ENCODE measurements around the gene DACH1.
"Not testable (repeated sequence)": the region's sequence is repeated elsewhere in the genome, so short reads cannot be mapped to it uniquely, and the experiment has no call there.

Gene DACH1

GRCh38 chr13:71865874-71866334 is 1.1 kb downstream of the DACH1 start:
- no peak for DNase-seq (ENCODE audit: low spot score)

- DNase-seq (ENCODE audit: low spot score): no peak
These were observed 1.8 kb downstream of the DACH1 start for GRCh38 chr13:71864986-71865873.

GRCh38 chr13:71864094-71864985 is 2.7 kb downstream of the DACH1 start:
- no peak for DNase-seq (ENCODE audit: low spot score)

DNA sequence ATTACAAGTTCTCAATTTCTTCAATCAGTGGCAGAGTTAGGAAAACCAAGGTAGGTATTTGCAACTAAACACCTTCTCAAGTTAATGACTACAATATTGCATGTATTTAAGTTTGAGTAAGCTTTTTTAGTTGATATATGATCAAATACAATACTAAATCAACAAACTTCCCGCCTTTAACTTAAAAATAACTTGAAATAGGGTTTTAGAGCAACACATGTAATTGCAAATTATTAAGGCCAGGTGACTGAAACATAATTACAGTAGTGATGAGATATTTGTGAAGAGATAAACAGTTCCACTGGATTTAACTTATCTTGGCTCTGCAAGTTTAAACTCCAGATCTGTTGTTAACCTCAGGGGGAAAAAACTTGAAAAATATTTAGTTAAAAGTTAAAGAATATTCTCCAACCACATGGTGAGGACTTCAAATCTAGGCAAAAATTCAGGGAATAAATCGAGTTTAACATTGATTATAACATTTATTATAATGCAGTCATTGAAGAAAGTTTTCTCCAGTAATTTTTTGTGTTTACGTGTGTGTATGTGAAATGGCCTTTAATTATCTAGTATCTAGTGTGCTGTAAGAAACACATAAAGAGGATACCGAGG is 3.6 kb downstream of the DACH1 start:
- DNase-seq (ENCODE audit: low spot score): no peak

GRCh38 chr13:71862459-71862943 is 4.5 kb downstream of the DACH1 start:
- DNase-seq (ENCODE audit: low spot score): no peak

GRCh38 chr13:71861769-71862458 is 5.1 kb downstream of the DACH1 start:
- no peak for DNase-seq (ENCODE audit: low spot score)

GRCh38 chr13:71860547-71861138 is 6.4 kb downstream of the DACH1 start:
- no peak for DNase-seq (ENCODE audit: low spot score)

GRCh38 chr13:71858647-71859046 is 8.4 kb downstream of the DACH1 start:
- DNase-seq (ENCODE audit: low spot score): no peak

DNA sequence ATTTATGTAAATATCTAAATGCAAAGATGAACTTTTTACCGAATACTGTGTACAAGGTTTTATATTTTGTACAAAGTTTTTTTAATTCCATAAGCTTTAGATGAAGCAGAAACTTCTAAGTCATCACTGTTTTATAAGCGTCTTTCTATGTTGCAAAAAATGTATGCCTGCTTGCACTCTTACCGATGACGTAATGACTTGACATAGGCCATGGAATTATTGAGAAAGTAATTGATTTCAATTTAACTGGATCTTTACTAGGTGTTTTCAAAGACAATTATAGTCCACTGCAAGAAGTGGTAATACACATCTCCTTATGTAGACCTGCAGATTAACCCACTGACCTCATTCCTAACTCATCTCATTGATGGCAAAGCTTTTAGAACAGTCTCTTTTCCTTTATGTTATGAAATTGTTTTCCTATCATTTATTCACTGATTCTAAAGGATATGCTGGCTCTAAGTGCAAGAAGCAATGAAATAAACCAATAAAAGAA is 10.4 kb downstream of the DACH1 start:
- DNase-seq (ENCODE audit: low spot score): no peak

DNA sequence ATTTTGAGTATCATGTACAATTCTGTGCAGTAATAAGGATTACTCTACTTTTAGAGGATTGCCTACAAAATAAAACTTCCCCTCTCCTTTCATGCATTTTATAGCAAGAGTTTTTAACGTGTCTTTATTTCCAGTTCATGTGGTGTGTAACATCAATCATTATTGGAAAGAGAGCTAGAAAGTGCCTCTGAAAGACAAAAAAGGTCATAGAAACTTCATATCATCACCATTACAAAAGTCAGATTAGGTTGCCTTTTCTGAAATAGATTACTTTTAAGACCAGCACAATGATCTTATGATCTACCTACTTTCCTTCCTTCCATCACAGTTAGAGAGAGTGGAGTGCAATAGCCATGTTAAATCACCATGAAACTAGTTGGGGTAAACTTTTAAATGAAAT is 12.6 kb downstream of the DACH1 start:
- DNase-seq (ENCODE audit: low spot score): no peak

DNA sequence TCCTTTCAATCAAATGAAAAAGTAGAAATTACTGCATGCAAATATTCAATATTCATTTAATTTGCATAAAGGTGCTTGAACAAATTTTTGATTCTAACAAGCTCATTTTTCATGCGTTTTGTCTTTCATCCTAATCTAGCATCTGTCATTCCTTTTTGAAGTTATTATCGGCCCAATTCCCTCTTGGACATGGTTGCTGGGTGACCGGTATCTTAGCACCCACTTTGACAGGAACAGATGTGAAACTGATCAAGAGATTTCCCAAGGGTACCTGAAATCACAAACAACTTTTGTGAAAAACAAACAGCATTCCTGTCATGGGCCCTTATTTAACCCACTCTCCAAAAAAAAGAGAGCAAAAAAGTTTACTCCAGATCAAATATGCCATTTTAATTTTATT is 13.3 kb downstream of the DACH1 start:
- DNase-seq (ENCODE audit: low spot score): no peak

DNA sequence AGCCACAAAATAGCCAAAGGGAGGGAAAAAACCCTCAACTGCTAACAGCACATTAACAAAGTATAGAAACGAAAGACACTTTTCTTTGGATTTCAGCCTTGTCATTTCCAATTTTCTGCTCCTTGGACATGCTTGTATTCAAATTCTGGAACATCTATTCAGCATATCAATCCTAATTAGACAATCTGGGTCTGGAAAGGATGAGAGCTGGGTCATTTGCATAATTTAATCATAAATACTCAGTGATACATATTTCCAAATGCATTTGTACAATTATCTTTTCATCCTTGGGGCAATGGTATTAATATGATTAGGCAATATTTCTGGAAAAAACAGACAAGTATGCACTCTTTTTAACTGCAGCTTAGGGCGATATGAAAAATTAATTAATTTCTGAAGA is 14.3 kb downstream of the DACH1 start:
- DNase-seq (ENCODE audit: low spot score): no peak

GRCh38 chr13:71851498-71852409 is 15.2 kb downstream of the DACH1 start:
- no peak for DNase-seq (ENCODE audit: low spot score)

DNA sequence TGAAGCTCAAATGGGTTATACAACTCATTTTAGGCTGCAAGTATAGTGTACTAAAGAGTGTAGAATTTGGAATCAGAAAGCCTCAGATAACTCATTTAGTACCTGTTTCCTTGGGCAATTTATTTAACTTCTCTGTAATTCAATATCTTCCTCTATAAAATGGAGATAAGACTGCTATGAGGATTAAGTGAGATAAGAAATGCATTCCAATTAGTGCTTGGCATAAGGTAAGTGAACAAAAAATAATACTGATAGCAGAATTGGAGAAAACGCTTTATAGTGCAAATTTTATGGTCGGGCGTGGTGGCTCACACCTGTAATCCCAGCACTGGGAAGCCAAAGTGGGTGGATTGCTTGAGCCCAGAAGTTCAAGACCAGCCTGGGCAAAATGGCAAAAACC is 25.0 kb downstream of the DACH1 start:
- DNase-seq (ENCODE audit: low spot score): no peak

- no peak for DNase-seq (ENCODE audit: low spot score)
These were observed 28.2 kb downstream of the DACH1 start for GRCh38 chr13:71838842-71839241.

GRCh38 chr13:71837582-71837981 is 29.4 kb downstream of the DACH1 start:
- DNase-seq (ENCODE audit: low spot score): not testable (repeated sequence)

DNA sequence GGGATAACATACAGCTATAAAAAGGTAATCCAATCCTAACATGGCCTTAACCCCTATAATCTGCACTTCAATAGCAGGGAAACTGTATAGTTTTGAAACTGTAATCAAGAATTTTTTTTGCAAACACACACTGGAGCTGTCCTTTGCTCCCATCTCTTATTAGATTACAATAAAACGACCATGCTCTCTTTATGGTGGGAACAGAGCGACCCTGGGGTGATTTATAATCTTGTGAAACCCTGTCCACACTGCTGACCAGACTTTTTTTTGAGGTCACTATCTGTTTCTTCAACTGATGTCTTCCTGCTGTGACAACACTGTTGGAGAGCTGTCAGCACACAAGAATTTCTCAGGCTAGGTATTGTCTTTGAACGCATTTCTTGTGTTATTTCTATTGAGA is 35.3 kb downstream of the DACH1 start:
- no peak for DNase-seq (ENCODE audit: low spot score)

GRCh38 chr13:71830736-71831135 is 36.3 kb downstream of the DACH1 start:
- DNase-seq (ENCODE audit: low spot score): no peak

DNA sequence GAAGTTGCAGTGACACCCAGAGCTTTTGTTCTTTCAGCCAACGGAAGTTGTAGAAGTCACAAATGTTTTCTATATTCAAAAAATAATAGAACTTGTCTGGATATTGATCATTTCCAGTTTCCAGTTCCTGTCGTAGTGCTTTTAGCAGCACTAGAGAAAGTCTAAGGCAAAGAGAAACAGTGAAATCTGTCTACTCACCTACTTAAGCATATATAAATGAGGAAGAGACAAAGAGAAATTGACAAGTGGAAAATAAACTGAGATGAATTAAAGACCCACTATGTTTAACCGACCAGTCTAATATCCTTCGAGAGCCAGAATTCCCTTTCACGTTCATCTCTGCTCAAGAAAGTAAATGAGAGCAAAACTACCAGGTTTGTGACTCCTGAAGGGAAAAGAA is 36.7 kb downstream of the DACH1 start:
- no peak for DNase-seq (ENCODE audit: low spot score)

GRCh38 chr13:71829547-71829946 is 37.5 kb downstream of the DACH1 start:
- DNase-seq (ENCODE audit: low spot score): no peak
